GM12878 (cell line): ENCODE results near the gene RLIM.

Source experiments
- FOS ChIP-seq: IDR thresholded peaks from 3 replicates; pipeline ENCODE4 v1.6.1; 2011; ENCODE audit warnings: borderline replicate concordance; ENCODE audit not compliant: insufficient read length; ENCODE audit errors: extremely low read depth
- MTA3 ChIP-seq: IDR thresholded peaks from 2 replicates; pipeline ENCODE4 v1.6.1; 2012; ENCODE audit warnings: low read length, inconsistent platforms, borderline replicate concordance
- NFIC ChIP-seq: IDR thresholded peaks from 2 replicates; pipeline ENCODE4 v1.6.1; 2012; ENCODE audit warnings: low read depth, mild to moderate bottlenecking, inconsistent platforms, low read length, moderate library complexity
- POLR2AphosphoS5 ChIP-seq: IDR thresholded peaks from 2 replicates; pipeline ENCODE4 v1.6.1; 2011; ENCODE audit warnings: mild to moderate bottlenecking, low read length, inconsistent platforms
- SIN3A ChIP-seq: IDR thresholded peaks from 2 replicates; pipeline ENCODE4 v1.6.1; 2012; ENCODE audit warnings: low read depth, low read length, improper control_type of control experiment
- TCF12 ChIP-seq: IDR thresholded peaks from 2 replicates; pipeline ENCODE4 v1.6.1; 2011; ENCODE audit warnings: low read depth, mild to moderate bottlenecking, low read length
- TF ChIP-seq, protein P1 (sequence below): IDR thresholded peaks from 2 replicates; pipeline ENCODE4 v1.6.1; 2011; ENCODE audit warnings: mild to moderate bottlenecking, low read depth, low read length, moderate library complexity; ENCODE audit not compliant: insufficient replicate concordance
- TF ChIP-seq, protein P2 (sequence below), 3 experiments: IDR thresholded peaks in 2 of 3; conservative IDR thresholded peaks in 1 of 3; 2 replicates each; pipeline ENCODE4 v1.5.1; 2011; ENCODE audit warnings: low read depth in 3 of 3, low read length in 3 of 3, mild to moderate bottlenecking in 3 of 3, control low read depth in 2 of 3, moderate library complexity in 2 of 3, inconsistent platforms in 1 of 3, mixed read lengths in 1 of 3; ENCODE audit not compliant: control insufficient read depth in 2 of 3, insufficient read depth in 1 of 3; ENCODE audit errors: extremely low read depth in 1 of 3
- TF ChIP-seq, protein P3 (sequence below): fragments of 450-650 bp; IDR thresholded peaks from 2 replicates; pipeline ENCODE4 v1.6.1; 2017; ENCODE audit warnings: mild to moderate bottlenecking
- TF ChIP-seq, protein P4 (sequence below): IDR thresholded peaks from 2 replicates; pipeline ENCODE4 v1.6.1; 2012; ENCODE audit warnings: improper control_type of control experiment, low read depth, low read length; ENCODE audit not compliant: insufficient replicate concordance

DNA sequence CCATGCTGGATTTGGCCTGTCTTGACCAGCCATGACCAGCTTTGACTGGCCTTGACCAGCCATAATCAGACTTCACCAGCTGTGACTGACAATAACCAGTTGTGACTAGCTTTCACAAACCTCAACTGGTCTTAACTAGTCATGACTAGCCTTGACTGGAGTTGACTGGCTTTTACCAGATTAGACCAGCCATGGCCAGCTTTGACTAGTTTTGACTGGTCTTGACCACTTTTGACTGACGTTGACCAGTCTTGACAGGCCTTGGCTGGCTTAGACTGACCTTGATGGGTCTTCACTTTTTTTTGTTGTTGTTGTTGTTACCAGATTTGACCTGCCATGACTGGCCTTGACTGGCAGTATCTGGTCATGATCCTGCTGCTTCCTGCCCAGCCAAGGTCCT is 67.4 kb downstream of the RLIM start:
- TF ChIP-seq, protein P1, sequence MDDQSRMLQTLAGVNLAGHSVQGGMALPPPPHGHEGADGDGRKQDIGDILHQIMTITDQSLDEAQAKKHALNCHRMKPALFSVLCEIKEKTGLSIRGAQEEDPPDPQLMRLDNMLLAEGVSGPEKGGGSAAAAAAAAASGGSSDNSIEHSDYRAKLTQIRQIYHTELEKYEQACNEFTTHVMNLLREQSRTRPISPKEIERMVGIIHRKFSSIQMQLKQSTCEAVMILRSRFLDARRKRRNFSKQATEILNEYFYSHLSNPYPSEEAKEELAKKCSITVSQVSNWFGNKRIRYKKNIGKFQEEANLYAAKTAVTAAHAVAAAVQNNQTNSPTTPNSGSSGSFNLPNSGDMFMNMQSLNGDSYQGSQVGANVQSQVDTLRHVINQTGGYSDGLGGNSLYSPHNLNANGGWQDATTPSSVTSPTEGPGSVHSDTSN, result no peak
- TF ChIP-seq, protein P2, sequence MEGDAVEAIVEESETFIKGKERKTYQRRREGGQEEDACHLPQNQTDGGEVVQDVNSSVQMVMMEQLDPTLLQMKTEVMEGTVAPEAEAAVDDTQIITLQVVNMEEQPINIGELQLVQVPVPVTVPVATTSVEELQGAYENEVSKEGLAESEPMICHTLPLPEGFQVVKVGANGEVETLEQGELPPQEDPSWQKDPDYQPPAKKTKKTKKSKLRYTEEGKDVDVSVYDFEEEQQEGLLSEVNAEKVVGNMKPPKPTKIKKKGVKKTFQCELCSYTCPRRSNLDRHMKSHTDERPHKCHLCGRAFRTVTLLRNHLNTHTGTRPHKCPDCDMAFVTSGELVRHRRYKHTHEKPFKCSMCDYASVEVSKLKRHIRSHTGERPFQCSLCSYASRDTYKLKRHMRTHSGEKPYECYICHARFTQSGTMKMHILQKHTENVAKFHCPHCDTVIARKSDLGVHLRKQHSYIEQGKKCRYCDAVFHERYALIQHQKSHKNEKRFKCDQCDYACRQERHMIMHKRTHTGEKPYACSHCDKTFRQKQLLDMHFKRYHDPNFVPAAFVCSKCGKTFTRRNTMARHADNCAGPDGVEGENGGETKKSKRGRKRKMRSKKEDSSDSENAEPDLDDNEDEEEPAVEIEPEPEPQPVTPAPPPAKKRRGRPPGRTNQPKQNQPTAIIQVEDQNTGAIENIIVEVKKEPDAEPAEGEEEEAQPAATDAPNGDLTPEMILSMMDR (IDR thresholded peaks at IDR 0.05 in 2 of 3, conservative IDR thresholded peaks at IDR 0.05 in 1 of 3; ENCODE audit: control insufficient read depth in 2 of 3, extremely low read depth in 1 of 3, insufficient read depth in 1 of 3, low read depth in 3 of 3, low read length in 3 of 3), result no peak
- TF ChIP-seq FOS (no peak), SIN3A (no peak), TCF12 (no peak), MTA3 (no peak), POLR2AphosphoS5 (no peak), NFIC (no peak)
- TF ChIP-seq, protein P3, sequence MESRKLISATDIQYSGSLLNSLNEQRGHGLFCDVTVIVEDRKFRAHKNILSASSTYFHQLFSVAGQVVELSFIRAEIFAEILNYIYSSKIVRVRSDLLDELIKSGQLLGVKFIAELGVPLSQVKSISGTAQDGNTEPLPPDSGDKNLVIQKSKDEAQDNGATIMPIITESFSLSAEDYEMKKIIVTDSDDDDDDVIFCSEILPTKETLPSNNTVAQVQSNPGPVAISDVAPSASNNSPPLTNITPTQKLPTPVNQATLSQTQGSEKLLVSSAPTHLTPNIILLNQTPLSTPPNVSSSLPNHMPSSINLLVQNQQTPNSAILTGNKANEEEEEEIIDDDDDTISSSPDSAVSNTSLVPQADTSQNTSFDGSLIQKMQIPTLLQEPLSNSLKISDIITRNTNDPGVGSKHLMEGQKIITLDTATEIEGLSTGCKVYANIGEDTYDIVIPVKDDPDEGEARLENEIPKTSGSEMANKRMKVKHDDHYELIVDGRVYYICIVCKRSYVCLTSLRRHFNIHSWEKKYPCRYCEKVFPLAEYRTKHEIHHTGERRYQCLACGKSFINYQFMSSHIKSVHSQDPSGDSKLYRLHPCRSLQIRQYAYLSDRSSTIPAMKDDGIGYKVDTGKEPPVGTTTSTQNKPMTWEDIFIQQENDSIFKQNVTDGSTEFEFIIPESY, result no peak
- TF ChIP-seq, protein P4, sequence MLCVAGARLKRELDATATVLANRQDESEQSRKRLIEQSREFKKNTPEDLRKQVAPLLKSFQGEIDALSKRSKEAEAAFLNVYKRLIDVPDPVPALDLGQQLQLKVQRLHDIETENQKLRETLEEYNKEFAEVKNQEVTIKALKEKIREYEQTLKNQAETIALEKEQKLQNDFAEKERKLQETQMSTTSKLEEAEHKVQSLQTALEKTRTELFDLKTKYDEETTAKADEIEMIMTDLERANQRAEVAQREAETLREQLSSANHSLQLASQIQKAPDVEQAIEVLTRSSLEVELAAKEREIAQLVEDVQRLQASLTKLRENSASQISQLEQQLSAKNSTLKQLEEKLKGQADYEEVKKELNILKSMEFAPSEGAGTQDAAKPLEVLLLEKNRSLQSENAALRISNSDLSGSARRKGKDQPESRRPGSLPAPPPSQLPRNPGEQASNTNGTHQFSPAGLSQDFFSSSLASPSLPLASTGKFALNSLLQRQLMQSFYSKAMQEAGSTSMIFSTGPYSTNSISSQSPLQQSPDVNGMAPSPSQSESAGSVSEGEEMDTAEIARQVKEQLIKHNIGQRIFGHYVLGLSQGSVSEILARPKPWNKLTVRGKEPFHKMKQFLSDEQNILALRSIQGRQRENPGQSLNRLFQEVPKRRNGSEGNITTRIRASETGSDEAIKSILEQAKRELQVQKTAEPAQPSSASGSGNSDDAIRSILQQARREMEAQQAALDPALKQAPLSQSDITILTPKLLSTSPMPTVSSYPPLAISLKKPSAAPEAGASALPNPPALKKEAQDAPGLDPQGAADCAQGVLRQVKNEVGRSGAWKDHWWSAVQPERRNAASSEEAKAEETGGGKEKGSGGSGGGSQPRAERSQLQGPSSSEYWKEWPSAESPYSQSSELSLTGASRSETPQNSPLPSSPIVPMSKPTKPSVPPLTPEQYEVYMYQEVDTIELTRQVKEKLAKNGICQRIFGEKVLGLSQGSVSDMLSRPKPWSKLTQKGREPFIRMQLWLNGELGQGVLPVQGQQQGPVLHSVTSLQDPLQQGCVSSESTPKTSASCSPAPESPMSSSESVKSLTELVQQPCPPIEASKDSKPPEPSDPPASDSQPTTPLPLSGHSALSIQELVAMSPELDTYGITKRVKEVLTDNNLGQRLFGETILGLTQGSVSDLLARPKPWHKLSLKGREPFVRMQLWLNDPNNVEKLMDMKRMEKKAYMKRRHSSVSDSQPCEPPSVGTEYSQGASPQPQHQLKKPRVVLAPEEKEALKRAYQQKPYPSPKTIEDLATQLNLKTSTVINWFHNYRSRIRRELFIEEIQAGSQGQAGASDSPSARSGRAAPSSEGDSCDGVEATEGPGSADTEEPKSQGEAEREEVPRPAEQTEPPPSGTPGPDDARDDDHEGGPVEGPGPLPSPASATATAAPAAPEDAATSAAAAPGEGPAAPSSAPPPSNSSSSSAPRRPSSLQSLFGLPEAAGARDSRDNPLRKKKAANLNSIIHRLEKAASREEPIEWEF, result no peak
